Activated CD4-positive, alpha-beta T cell treated with anti-CD3 and anti-CD28 coated beads, Interleukin-2, Interleukin-4, amounts not matched to agents 100 ng/mL and 50 ng/mL, durations not matched to agents 16 hours and 8 hours (primary cell): ENCODE measurements around the gene ESRP2.

Source experiments
- DNase-seq: peaks from one replicate; pipeline ENCODE4 v3.0.0-alpha.2; 2020; ENCODE audit warnings: low spot score

The ESRP2 gene

DNA sequence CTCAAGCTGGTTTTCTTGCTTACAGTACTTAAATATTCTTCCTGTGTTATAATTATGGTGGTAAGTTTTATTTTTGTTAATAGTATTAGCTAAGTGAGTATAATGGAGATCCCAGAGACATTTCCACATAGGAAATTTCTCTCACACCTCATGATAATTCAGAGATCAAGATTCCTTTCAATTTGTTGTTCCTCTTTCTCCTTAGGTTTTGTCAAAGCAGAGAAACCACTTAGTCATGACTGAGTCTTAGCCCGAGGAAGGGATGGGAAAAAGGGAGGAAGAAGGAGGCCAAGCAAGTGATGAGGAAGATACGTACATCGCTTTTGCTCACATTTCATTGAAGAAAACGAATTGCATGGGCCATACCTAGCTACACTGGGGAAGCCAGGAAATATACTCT, 18.4 kb downstream of the ESRP2 start:
- no peak for DNase-seq

DNA sequence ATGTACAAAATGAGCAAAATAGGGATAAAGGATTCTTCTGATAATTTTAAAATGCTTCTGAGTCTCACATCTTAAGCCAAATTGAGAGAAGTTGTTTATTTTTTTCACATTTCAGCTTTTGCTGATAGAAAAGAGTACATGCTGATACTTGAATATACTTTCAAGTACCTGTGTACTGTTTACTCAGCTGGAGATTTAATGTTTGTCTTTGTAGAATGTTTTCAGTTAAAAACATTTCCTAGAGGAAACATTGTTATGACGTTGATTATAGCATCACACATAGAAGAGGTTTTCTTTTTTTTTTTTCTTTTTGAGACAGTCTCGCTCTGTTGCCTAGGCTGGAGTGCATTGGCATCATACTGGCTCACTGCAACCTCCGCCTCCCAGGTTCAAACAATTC, 19.7 kb downstream of the ESRP2 start:
- DNase-seq = no peak

DNA sequence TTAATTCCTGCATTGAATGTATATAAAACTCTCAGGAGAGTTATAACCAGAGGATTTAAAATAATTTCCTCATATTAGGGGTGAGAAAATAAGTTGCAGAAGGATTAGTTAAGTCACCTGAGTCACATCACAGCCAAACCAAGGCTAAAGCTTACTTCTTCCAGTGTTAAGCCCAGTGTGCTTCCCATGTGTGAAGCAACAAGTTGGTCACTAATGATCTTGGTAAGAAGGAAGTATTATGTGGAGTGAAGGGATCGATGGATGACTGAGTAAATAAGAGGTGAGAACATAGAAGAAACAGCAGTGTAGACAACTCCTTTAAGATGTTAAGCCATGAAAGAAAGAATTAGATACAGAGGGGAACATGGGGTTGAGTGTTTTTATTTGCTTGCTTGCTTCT, 20.6 kb downstream of the ESRP2 start:
- no peak for DNase-seq

DNA sequence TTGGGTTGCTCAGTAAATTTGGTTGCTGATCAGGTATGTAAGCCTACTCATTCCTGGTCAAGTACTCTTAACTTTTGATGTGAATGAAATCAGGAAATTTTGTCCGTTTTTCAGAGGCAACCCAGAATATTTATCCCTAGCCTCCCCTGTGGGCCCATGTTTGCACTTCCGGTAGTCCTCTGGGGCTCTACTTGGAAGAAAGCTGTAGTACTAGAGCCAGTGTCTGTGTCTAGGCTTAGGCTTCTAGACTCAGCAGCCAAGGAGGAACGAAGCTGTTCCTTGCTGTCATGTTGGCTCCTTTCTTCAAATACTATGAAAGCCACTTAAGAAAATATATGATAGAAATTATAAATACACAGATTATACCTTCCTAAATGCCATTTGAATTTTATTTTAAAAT, 21.2 kb downstream of the ESRP2 start:
- no peak for DNase-seq

DNA sequence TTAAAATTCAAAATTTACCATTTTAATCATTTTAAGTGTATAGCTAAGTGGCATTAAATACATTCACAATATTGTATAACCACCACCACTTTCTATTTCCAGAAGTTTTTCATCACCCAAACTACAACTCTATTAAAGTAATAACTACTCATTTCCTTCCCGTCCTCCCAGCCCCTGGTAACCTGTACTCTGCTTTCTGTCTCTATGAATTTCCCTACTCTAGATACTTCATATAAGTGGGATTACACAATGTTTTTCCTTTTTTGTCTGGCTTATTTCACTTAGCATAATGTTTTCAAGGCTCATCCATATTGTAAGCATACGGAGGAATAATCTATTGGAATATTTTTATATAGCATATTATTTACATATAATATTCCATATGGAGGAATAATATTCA, 29.7 kb downstream of the ESRP2 start:
- no peak for DNase-seq

DNA sequence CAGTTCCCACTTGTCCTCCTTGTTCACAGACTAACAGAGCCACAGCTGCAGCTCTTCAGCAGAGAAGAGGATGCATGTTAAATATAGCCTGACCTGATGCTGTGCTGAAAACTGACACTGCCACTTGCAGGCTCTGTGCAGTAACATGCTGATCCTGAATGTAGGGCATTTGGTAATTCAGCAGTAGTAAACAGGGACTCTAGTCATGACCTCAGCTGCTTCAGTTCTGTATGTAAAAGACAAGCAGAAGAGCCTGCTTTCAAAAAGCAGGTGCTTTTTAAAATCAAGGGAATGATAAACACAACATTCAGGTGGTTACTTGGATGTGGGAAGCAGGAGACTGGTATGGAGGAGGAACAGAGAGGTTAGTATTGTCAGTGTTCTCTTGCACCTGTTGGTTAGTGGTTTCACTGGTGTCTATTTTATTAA, 33.8 kb downstream of the ESRP2 start:
- no peak for DNase-seq

DNA sequence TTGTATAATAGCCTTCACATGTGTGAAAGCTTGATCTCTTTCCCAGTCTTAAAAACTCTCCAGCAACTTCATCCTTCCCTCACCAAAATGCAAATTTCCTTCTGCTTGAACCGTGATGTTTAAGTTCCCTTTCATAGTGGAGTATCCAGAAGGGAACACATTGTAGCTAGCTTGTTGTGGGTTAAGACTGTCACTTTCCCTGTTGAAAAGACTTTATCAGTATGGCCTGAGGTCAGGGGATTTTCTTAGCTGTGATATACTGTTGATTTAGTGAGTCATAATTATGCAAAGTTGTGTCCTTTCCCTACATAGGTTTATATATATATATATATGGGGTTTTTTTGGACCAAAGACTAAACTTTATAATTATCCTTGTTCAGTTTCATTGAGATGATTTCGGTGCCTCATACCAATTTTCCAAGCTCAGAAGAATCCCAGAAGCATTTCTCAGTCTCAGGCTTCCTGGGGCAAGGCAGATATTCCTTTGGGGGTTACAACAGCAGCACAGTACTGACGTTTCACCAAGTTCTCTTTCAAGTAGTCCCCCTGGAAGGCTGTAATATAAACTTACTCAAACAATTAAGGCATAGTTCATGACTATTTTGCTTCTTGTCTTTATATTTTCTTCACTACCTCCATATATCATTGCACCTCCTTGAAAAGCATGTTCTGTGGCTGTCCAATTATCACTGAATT, 35.7 kb downstream of the ESRP2 start:
- no peak for DNase-seq

DNA sequence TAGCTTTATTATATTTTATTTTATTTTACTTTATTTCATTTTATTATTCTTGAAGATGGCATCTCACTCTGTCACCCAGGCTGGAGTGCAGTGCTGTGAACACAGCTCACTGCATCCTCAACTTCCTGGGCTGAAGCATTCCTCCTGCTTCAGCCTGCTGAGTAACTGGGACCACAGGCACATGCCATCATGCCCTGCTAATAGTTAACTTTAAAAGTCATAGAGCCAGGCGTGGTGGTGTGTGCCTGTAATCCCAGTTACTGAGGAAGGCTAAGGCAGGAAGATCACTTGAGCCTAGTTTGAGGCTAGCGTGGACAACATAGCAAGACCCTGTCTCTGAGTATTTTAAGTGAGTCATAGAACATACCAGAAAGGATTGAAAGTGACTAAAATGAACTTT, 38.7 kb downstream of the ESRP2 start:
- DNase-seq = no peak

DNA sequence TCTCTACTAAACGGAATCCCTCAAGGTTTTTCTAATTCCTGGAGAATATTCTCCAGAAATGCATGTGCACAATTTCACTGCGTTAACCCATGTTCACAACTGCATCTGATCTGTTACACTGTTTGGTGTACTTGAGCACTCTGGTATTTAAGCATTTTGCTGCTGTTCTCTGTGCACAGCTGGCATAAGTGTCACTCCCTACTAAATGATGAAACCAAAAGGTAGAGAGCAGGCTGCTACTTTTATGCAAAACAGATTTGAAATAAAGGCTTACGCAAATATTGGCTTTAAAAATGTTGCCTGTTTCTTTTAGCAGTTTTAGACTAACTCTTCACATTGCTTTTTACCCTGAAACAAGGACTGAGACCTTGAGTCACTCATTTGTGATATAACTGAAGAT, 41.7 kb downstream of the ESRP2 start:
- DNase-seq = no peak

DNA sequence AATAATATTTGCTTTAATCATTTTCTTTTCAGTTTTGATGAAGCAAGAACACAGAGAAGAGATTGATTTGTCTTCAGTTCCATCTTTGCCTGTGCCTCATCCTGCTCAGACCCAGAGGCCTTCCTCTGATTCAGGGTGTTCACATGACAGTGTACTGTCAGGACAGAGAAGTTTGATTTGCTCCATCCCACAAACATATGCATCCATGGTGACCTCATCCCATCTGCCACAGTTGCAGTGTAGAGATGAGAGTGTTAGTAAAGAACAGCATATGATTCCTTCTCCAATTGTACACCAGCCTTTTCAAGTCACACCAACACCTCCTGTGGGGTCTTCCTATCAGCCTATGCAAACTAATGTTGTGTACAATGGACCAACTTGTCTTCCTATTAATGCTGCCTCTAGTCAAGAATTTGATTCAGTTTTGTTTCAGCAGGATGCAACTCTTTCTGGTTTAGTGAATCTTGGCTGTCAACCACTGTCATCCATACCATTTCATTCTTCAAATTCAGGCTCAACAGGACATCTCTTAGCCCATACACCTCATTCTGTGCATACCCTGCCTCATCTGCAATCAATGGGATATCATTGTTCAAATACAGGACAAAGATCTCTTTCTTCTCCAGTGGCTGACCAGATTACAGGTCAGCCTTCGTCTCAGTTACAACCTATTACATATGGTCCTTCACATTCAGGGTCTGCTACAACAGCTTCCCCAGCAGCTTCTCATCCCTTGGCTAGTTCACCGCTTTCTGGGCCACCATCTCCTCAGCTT, 45.0 kb downstream of the ESRP2 start:
- DNase-seq = no peak

DNA sequence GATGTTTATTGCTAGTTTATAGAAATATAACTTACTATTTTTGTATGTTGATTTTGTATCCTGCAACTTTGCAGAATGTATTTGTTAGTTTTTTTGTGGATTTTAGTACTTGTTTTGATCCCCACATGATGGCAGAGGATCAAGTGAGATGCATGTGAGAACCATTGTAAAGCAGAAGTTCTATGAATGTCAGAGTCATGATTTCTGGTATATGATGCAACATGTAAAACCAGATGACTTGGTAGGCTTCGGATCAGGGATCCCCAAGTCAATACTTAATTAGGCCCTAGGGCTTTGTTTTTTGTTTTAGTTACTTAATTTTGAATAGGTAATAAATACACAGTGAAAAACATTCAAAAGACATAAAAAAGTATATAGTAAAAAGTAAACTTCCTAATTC, 45.8 kb downstream of the ESRP2 start:
- no peak for DNase-seq

DNA sequence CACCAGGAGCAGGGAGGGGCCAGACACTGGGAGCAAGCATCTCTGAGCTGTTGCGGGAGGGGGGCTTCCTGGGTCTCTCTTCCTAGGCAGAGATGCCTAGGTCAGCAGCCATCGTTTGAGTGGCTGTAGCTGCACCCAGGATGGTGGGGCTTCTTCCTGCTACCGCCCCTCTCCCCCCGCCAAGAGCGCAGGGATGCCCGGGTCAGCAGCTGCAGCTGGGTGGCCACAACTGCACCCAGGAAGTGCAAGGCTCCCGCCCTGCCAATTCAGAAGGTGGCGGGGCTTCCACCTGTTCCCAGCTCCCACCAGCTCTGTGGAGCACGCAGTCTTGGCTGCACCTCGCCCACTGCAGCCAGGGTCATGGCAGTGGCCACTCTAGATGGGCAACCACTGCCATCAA, 47.8 kb downstream of the ESRP2 start:
- DNase-seq = no peak

DNA sequence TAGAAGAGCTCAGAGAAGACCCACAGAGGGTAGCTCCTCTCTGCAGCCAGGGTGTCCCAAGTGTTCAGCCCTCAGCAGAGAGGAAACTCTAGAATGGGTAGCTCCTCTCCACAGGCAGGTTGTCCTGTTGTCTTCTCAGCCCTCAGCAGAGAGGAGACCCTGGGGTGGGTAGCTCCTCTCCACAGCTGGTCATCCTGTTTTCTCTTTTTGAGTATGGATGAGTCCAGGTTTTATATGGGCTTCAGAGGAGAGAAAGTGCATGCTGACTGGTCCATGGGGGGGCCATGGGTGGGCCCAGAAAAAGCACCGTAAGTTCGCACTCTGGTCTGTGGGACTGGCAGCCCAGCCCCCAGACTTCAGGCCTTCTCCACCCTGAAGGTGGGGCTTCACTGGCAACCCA, 48.4 kb downstream of the ESRP2 start:
- DNase-seq = no peak

DNA sequence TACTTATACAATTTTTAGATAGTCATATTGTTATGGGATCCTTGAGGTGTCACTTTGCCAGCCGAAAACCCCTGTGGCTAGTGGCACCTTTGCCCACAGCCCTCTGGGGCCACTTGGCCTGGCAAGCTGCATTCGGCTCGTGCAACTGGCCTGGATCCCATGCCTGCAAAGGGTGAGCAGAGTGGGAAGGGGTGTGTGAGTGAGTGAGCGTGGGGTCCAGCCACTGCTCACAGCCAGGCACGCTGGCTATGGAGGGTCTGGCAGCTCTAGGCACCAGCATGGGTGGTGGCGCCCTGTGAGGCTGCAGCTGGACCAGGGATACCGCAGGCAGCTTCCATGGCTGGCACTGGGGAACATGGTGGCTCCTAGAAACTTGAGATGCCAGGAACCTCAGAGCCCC, 49.0 kb downstream of the ESRP2 start:
- no peak for DNase-seq

DNA sequence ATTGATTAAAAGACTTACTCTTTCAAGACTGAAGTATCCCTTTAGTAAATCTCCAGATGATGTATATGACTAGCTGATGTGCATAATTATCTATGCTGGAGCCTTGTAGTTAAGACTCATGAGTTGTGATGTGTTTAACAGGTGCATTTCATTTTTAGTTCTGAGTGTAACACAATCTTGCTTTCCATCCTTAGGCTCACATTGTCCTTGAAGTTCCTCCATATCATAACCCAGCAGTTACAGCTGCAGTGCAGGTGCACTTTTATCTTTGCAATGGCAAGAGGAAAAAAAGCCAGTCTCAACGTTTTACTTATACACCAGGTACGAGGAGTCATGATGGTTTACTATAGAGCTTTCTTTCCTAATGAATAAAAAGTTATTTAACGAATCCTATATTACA, 52.9 kb downstream of the ESRP2 start:
- DNase-seq = no peak

DNA sequence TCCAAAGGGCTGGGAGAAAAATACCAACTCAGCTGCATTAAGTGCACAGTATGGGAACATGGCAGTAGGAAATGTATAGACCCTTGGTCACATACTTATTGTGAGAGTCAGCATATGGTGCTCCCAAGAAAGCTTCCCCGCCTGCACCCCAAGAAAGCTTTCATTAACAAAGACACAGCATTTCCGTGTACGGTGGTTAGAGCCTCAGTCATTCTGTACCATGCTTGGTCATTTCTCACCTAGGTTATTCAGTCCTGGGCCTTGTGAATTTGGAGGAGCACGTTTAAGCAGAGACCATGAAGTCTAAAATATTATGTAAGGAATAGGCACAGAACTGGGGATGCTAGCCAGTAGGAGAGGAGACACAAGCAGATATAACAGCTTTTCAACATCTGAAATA, 56.1 kb downstream of the ESRP2 start:
- peak; percentile 46 for DNase-seq

DNA sequence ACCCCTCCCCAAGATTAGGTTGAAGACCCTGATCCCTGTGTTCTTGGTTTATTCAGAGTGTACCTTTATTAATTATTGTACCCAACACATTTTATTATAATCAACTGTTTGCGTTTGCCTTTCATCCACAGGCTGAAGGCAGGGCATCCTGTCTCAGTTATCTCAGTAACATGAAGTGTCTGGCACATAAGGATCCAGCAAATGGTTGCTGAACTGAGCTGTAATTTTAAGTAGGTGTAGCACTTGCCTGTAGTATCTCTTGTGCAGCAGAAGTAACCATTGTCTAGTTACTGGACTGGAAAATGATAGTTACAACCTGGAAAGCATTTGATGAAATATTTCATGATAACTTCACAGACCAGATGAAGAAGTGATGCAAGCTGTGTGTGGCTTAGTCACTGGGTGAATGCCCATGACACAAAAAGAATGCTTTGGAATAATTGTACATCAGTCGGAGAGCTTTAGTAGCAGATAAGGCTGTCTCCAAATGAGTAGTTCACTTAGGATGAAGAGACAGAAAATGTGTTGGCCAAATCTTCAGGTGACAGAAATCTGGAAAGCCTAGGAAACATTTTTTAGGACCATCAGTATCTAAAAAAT, 56.6 kb downstream of the ESRP2 start:
- DNase-seq = no peak
